Heart right ventricle (tissue), 16 donors: ENCODE data around the gene OR14K1. TPM values are rescaled to one million over a fixed set of nuclear protein-coding genes. Genes with fewer than 3 reads are reported as not detected.
"Not testable (repeated sequence)": the region's sequence is repeated elsewhere in the genome, so short reads cannot be mapped to it uniquely, and the experiment has no call there.

ENCODE experiments used
- ATAC-seq, 8 donors: fragments of 200-7000 bp; cut with Tn5 transposase; one replicate each; pipeline ENCODE4 v1.9.1; 2020; ENCODE audit warnings: mild to moderate bottlenecking in 8 of 8, moderate library complexity in 8 of 8, moderate number of reproducible peaks in 1 of 8
- DNase-seq, 2 donors: peaks; one replicate each; pipeline ENCODE4 v3.0.0-alpha.2; 2020
- H3K27ac ChIP-seq, 10 donors: fragments of 200-600 bp; sonication (generic) in 2 of 10; one replicate each; pipeline versions ENCODE4 v1.5.0 to v1.8.0; 2020 to 2022; ENCODE audit warnings: mild to moderate bottlenecking in 3 of 10
- H3K27me3 ChIP-seq, 7 donors: fragments of 200-600 bp; one replicate each; pipeline ENCODE4 v1.8.0; 2021 to 2022; ENCODE audit warnings: mild to moderate bottlenecking in 2 of 7
- H3K36me3 ChIP-seq, 9 donors: fragments of 200-600 bp; sonication (generic) in 1 of 9; one replicate each; pipeline versions ENCODE4 v1.5.0 to v1.8.0; 2020 to 2022; ENCODE audit warnings: mild to moderate bottlenecking in 2 of 9
- H3K4me1 ChIP-seq, 9 donors: fragments of 200-600 bp; sonication (generic) in 1 of 9; one replicate each; pipeline versions ENCODE4 v1.5.0 to v1.8.0; 2020 to 2022; ENCODE audit warnings: mild to moderate bottlenecking in 4 of 9
- H3K4me3 ChIP-seq, 10 donors: fragments of 200-600 bp; sonication (generic) in 2 of 10; one replicate each; pipeline versions ENCODE4 v1.5.0 to v1.8.0; 2020 to 2022; ENCODE audit warnings: mild to moderate bottlenecking in 7 of 10, moderate library complexity in 2 of 10
- H3K9me3 ChIP-seq, 11 donors: fragments of 200-600 bp in 10 of 11; sonication (generic) in 2 of 11; one replicate each; pipeline versions ENCODE4 v1.5.0 to v1.8.0; 2013 to 2022; ENCODE audit warnings: mild to moderate bottlenecking in 2 of 11, control low read depth in 1 of 11, moderate library complexity in 1 of 11
- CTCF ChIP-seq, 9 donors: fragments of 200-600 bp; sonication (generic) in 2 of 9; IDR thresholded peaks; one replicate each; pipeline versions ENCODE4 v1.5.0 to v1.8.0; 2021 to 2022; ENCODE audit warnings: antibody characterized with exemption in 9 of 9, mild to moderate bottlenecking in 5 of 9, moderate library complexity in 1 of 9
- WGBS, 2 donors: extraction: QIAGEN DNeasy Blood & Tissue Kit; methylation state at CpG; one replicate each; pipeline ENCODE4 v1.1.7; 2013; ENCODE audit warnings: inconsistent platforms in 1 of 2; 5-methylcytosine and 5-hydroxymethylcytosine counted together
- intact Hi-C, 10 donors: fragments of 100-400 bp; cut with DNase I; formaldehyde crosslinking; loops; one replicate each; pipeline versions ENCODE4 v1.11.1 to v1.14.2; 2022
- polyA plus RNA-seq, 2 donors: library from polyadenylated mRNA; stranded (reverse); fragments of 200-250 nt; gene quantifications; one replicate each; pipeline ENCODE4 v1.2.3, GENCODE V29; 2013
- total RNA-seq, 10 donors: library from RNA; stranded (reverse); fragmentation: NEBNext Ultra II Directional in 3 of 10; extraction: Animal tissue kit (Norgen Biotek cat#: 25700) in 3 of 10; gene quantifications; one replicate each; pipeline versions ENCODE4 v1.2.1 to v1.2.4, GENCODE V29; 2021 to 2023
- donor health status: Arrhythmogenic right ventricular cardiomyopathy.
- donor health status: ischemic (EF 13 %, LVEDD 7.1; RV severe dilation, severe dysfunction).
- donor health status: healthy with polysubstance abuse.
- donor health status: DM: no; HTN: yes; CAD: no.
- donor health status: DM: no; HTN: no; CAD: no.
- donor health status: ischemic (EF 25% LVEDD 6.9; RV normal size, moderate dysfunction).
- donor health status: ischemic (EF 25% LVEDD 5.7; RV mildly dilated, moderate dysfunction).
- donor health status: healthy.
- donor health status: DM: yes; HTN: yes; CAD: no.
- donor health status: Ischemic cardiomyopathy.
- donor health status: ischemic (EF 35%, LVEDD 5.7; RV mildly dilated, moderate dysfunction).
- donor health status: nonischemic (EF 11% LVEDD 7.7; RV severe dilation, severe dysfunction).
- donor health status: DM: yes; HTN: yes; CAD: no.
- donor health status: PGD.
- donor health status: ischemic (EF 29% LVEDD 5.4; RV normal size, mild dysfunction).
- donor health status: nonischemic (EF 23%, LVEDD 6.1; RV moderate dilation, normal function).

Gene OR14K1
- total and polyA plus RNA-seq, 12 donors: not detected

DNA sequence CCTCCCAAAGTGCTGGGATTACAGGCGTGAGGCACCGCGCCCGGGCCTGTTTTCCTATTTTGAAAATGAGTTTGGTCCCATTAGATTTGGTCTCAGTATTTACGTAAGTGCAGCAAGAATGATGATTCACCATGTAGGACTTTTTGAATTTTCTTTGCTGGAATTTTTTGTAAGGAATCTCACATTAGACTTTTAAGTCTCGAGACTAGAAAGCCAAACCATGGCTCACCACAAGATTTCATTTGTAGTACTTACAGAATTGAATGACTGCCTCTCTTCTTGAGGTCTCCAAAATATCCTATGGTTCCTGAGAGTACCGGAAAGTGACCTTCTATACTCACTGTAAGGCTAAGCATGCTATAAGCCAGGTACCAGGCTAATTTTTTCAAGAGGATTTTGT lies 9.2 kb downstream of the OR14K1 start:
- Histone ChIP-seq H3K27ac (no peak overlapping the region), H3K9me3 (peaks cover 0 to 38% (median 7%) of the 10 kb centered on the region in 11 donors), H3K4me1 (no peaks in the 10 kb centered on the region), H3K36me3 (no peaks in the 10 kb centered on the region), H3K27me3 (no peaks in the 10 kb centered on the region), H3K4me3 (no peak overlapping the region)
- ATAC-seq (no peak), DNase-seq (no peak)
- TF ChIP-seq CTCF (IDR thresholded peaks at IDR 0.05): no peak
- intact Hi-C loops: no loop called here
- WGBS, 2 donors: 85 to 87% methylated on average over 7 of the region's 7 CpGs

GRCh38 chr1:247748041-247748440 lies 9.6 kb downstream of the OR14K1 start, which contains the start of gene OR14A2:
Gene OR14A2, minus strand, starts transcription at chr1:247748141.
- Histone ChIP-seq H3K36me3 (no peaks in the 10 kb centered on the region), H3K4me3 (no peak within 1 kb of the TSS), H3K9me3 (peaks cover 0 to 38% (median 7%) of the 10 kb centered on the region in 11 donors), H3K27ac (no peak within 1 kb of the TSS), H3K27me3 (no peaks in the 10 kb centered on the region), H3K4me1 (no peaks in the 10 kb centered on the region)
- intact Hi-C loops: no loop called here
- TF ChIP-seq CTCF (IDR thresholded peaks at IDR 0.05): no peak
- WGBS, 2 donors: 89 to 90% methylated on average over 2 of the region's 2 CpGs
- DNase-seq (no peak), ATAC-seq (no peak)

DNA sequence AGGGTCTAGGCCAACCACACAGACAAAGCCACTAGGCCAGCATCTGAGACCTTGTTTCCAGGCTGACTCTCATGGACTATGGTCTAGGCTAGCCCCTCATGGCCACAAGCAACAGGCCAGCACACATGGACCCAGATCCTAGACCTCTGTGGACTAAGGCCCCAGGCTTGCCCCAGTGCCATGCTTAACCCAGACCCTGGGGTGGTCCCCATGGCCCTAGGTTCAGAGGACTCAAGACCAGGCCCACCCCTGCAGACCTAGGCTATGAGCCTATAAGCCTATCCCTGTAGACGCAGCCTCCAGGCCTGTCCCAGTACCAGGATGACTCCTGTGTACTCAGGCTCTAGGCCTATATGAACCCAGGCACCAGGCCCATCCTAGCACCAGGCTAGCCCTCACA lies 11.5 kb downstream of the OR14K1 start:
- no peaks in the 10 kb centered on the region for H3K36me3 ChIP-seq
- ATAC-seq (no peak), DNase-seq (no peak)
- H3K27me3 ChIP-seq: no peaks in the 10 kb centered on the region
- 79 to 91% methylated on average over 1 of the region's 1 CpG for WGBS, 2 donors
- no peak overlapping the region for H3K27ac ChIP-seq
- peaks cover 0 to 38% (median 7%) of the 10 kb centered on the region in 11 donors for H3K9me3 ChIP-seq
- intact Hi-C loops: no loop called here
- no peak overlapping the region for H3K4me3 ChIP-seq
- no peak for TF ChIP-seq CTCF (IDR thresholded peaks at IDR 0.05)
- no peaks in the 10 kb centered on the region for H3K4me1 ChIP-seq

DNA sequence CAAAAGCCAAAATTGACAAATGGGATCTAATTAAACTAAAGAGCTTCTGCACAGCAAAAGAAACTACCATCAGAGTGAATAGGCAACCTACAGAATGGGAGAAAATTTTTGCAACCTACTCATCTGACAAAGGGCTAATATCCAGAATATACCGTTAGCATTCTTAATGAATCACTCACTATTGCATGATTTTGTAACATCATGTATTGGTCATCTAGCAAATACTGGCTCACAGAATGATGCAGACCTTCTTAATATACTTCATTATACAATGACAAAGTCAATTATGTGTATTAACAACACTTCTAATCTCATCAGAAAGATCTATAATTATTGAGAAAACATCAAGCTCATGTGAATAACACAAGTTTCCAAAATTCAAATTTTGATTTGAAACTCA lies 15.9 kb downstream of the OR14K1 start:
- 89 to 92% methylated on average over 1 of the region's 1 CpG for WGBS, 2 donors
- H3K27me3 ChIP-seq, DNase-seq, intact Hi-C loops, H3K4me1 ChIP-seq, H3K36me3 ChIP-seq, H3K27ac ChIP-seq, ATAC-seq, H3K4me3 ChIP-seq: not testable (repeated sequence)
- peaks cover 0 to 32% (median 7%) of the 10 kb centered on the region in 11 donors for H3K9me3 ChIP-seq

DNA sequence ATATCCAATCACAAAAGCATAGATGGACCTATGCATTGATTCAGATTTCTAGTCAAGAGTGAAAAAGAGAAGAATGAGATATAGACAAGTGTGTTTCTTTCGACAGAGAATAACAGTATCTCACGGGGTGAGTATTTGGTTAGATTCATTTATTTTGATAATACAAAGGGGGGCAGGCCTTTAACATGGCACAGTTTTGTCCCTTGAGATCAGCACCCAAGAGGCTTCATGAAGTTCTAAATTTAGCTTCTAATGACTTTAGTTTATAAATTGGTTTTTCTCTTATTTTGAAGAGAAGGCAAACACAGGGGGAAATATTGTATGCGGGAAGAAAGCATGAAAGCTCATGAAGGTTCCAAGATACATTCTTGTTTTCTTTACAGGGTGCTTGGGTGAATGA lies 22.0 kb downstream of the OR14K1 start, which contains the start of gene OR1C1:
OR1C1 (minus strand) TSS at position 101 of the 400 bp plus-strand sequence. CDS start 2,150 bp downstream, outside the sequence.
- TF ChIP-seq CTCF (IDR thresholded peaks at IDR 0.05): no peak

More for the DNA sequence above, 22.0 kb downstream of the OR14K1 start, which contains the start of gene OR1C1:
- DNase-seq: no peak
- H3K9me3 ChIP-seq: peaks cover 0 to under 1% (median 0%) of the 10 kb centered on the region in 11 donors
- intact Hi-C loops: no loop called here
- H3K36me3 ChIP-seq: no peaks in the 10 kb centered on the region
- no peak for ATAC-seq
- H3K27me3 ChIP-seq: no peaks in the 10 kb centered on the region
- H3K4me1 ChIP-seq: no peaks in the 10 kb centered on the region
- H3K4me3 ChIP-seq: no peak within 1 kb of the TSS
- H3K27ac ChIP-seq: no peak within 1 kb of the TSS
- 89 to 94% methylated on average over 3 of the region's 3 CpGs for WGBS, 2 donors
